Measurements from ENCODE around the gene DRGX.

- TF ChIP-seq CTCF (IDR thresholded peaks at IDR 0.05; ENCODE audit: low read length): no peak
- no peak for TF ChIP-seq EZH2 (optimal IDR thresholded peaks at IDR 0.05; ENCODE audit: low read depth, low read length)
Observed at GRCh38 chr10:49347342-49347741, 48.5 kb downstream of the DRGX start.

Measured in MM.1S (cell line).